Panc1 (cell line): ENCODE results near the gene CBX8.

ENCODE experiments used
- CTCF ChIP-seq: fragments of 450-650 bp; IDR thresholded peaks from 2 replicates; pipeline ENCODE4 v1.5.1; 2017; ENCODE audit warnings: mild to moderate bottlenecking
- POLR2AphosphoS5 ChIP-seq: IDR thresholded peaks from 2 replicates; pipeline ENCODE4 v1.6.1; 2012; ENCODE audit warnings: mild to moderate bottlenecking, low read depth, low read length, moderate library complexity
- SIN3A ChIP-seq: IDR thresholded peaks from 2 replicates; pipeline ENCODE4 v1.6.1; 2012; ENCODE audit warnings: low read depth, mild to moderate bottlenecking, low read length, moderate library complexity, borderline replicate concordance; ENCODE audit not compliant: insufficient read depth

DNA sequence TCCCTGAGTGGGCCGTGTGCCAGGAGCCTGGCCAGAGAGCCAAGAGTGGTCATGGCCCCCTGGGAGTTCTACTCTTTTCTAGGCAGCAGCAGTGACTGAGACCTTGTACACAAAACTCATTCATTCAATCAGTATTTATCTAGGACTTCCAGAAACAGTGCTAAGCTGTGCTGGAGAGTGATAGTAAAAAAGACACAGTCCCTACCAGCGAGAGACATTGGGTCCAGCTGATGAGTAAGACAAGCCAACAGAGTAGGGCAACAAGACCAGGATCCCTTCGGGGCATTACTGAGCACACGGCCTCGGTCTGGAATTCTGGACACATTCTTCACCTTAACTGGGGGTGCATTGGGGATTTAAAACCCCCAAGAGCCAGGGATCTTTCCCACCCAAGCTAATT lies 22.2 kb upstream of the CBX8 start:
- TF ChIP-seq CTCF (no peak), SIN3A (no peak), POLR2AphosphoS5 (no peak)
